Measurements from ENCODE around the gene MR1. TPM values are rescaled to one million over a fixed set of nuclear protein-coding genes. Genes with fewer than 3 reads are reported as not detected.

The MR1 gene
- total and polyA plus RNA-seq, 9 of the 15 experiments (the other 6 are each of a cell fraction or from before 2014, with no cell fraction given): 9.7 to 21.7 (median 15.6) TPM

DNA sequence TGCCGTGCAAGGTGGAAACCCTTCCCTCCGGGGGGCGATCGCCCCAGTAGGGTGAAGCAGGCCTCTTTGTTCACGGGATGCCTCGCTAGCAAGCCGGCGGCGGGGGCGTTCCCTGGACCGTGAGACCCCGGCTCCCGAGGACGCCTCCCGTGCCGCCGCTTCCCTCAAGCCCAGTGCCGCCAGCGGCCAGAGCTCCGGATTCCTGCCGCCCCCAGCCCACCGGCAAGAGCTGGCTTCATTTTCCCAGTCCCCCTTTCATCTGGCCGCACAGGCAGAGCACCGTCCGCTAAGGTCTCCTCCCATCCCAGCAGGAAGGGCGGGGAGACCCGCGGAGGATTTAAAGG, 71.0 kb downstream of the MR1 start (continued):
- TF ChIP-seq, protein P1, sequence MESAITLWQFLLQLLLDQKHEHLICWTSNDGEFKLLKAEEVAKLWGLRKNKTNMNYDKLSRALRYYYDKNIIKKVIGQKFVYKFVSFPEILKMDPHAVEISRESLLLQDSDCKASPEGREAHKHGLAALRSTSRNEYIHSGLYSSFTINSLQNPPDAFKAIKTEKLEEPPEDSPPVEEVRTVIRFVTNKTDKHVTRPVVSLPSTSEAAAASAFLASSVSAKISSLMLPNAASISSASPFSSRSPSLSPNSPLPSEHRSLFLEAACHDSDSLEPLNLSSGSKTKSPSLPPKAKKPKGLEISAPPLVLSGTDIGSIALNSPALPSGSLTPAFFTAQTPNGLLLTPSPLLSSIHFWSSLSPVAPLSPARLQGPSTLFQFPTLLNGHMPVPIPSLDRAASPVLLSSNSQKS (CRISPR knock-in tag; IDR thresholded peaks at IDR 0.05): no peak
- TF ChIP-seq CHD1 (IDR thresholded peaks at IDR 0.05; ENCODE audit: low read length) (peak; percentile 86), HIVEP1 (CRISPR knock-in tag; IDR thresholded peaks at IDR 0.05) (0 out of 2 replicates have a peak, but pooled peaks have one; percentile 11), ATF7 (IDR thresholded peaks at IDR 0.05) (peak; percentile 47; the same call in 1 of the 2 replicates), ZNF444 (CRISPR knock-in tag; IDR thresholded peaks at IDR 0.05) (no peak), ZNF717 (CRISPR knock-in tag; IDR thresholded peaks at IDR 0.05) (no peak), ZNF695 (CRISPR knock-in tag; IDR thresholded peaks at IDR 0.05) (no peak), DACH1 (IDR thresholded peaks at IDR 0.05; ENCODE audit: partially characterized antibody) (no peak), HDAC3 (IDR thresholded peaks at IDR 0.05; ENCODE audit: borderline replicate concordance, partially characterized antibody) (no peak), NFRKB (IDR thresholded peaks at IDR 0.05; ENCODE audit: low read depth) (peak; percentile 87), GTF2E2 (tag; IDR thresholded peaks at IDR 0.05) (no peak), NEUROD1 (IDR thresholded peaks at IDR 0.05; ENCODE audit: borderline replicate concordance, low read depth, low read length, partially characterized antibody) (peak; percentile 6), SRF (CRISPR knock-in tag; IDR thresholded peaks at IDR 0.05) (no peak), SMARCA5 (IDR thresholded peaks at IDR 0.05) (no peak), ADNP (tag; IDR thresholded peaks at IDR 0.05) (no peak), TRIM28 (IDR thresholded peaks at IDR 0.05) (peak; percentile 72), CREM (IDR thresholded peaks at IDR 0.05; ENCODE audit: low read depth) (no peak), NFATC3 (IDR thresholded peaks at IDR 0.05) (no peak), SNRNP70 (optimal IDR thresholded peaks at IDR 0.05; ENCODE audit: low read depth, low read length) (no peak), CBX5 (IDR thresholded peaks at IDR 0.05; ENCODE audit: borderline replicate concordance, low read depth) (no peak)
- TF ChIP-seq, protein P2, sequence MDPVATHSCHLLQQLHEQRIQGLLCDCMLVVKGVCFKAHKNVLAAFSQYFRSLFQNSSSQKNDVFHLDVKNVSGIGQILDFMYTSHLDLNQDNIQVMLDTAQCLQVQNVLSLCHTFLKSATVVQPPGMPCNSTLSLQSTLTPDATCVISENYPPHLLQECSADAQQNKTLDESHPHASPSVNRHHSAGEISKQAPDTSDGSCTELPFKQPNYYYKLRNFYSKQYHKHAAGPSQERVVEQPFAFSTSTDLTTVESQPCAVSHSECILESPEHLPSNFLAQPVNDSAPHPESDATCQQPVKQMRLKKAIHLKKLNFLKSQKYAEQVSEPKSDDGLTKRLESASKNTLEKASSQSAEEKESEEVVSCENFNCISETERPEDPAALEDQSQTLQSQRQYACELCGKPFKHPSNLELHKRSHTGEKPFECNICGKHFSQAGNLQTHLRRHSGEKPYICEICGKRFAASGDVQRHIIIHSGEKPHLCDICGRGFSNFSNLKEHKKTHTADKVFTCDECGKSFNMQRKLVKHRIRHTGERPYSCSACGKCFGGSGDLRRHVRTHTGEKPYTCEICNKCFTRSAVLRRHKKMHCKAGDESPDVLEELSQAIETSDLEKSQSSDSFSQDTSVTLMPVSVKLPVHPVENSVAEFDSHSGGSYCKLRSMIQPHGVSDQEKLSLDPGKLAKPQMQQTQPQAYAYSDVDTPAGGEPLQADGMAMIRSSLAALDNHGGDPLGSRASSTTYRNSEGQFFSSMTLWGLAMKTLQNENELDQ (CRISPR knock-in tag; IDR thresholded peaks at IDR 0.05; ENCODE audit: borderline replicate concordance): peak; percentile 36; the same call in 1 of the 2 replicates
- TF ChIP-seq, protein P3, sequence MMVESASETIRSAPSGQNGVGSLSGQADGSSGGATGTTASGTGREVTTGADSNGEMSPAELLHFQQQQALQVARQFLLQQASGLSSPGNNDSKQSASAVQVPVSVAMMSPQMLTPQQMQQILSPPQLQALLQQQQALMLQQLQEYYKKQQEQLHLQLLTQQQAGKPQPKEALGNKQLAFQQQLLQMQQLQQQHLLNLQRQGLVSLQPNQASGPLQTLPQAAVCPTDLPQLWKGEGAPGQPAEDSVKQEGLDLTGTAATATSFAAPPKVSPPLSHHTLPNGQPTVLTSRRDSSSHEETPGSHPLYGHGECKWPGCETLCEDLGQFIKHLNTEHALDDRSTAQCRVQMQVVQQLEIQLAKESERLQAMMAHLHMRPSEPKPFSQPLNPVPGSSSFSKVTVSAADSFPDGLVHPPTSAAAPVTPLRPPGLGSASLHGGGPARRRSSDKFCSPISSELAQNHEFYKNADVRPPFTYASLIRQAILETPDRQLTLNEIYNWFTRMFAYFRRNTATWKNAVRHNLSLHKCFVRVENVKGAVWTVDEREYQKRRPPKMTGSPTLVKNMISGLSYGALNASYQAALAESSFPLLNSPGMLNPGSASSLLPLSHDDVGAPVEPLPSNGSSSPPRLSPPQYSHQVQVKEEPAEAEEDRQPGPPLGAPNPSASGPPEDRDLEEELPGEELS (CRISPR knock-in tag; IDR thresholded peaks at IDR 0.05; ENCODE audit: borderline replicate concordance): no peak; the same call in 1 of the 2 replicates
- TF ChIP-seq, protein P4, sequence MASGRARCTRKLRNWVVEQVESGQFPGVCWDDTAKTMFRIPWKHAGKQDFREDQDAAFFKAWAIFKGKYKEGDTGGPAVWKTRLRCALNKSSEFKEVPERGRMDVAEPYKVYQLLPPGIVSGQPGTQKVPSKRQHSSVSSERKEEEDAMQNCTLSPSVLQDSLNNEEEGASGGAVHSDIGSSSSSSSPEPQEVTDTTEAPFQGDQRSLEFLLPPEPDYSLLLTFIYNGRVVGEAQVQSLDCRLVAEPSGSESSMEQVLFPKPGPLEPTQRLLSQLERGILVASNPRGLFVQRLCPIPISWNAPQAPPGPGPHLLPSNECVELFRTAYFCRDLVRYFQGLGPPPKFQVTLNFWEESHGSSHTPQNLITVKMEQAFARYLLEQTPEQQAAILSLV (tag; IDR thresholded peaks at IDR 0.05): no peak
- TF ChIP-seq, protein P5, sequence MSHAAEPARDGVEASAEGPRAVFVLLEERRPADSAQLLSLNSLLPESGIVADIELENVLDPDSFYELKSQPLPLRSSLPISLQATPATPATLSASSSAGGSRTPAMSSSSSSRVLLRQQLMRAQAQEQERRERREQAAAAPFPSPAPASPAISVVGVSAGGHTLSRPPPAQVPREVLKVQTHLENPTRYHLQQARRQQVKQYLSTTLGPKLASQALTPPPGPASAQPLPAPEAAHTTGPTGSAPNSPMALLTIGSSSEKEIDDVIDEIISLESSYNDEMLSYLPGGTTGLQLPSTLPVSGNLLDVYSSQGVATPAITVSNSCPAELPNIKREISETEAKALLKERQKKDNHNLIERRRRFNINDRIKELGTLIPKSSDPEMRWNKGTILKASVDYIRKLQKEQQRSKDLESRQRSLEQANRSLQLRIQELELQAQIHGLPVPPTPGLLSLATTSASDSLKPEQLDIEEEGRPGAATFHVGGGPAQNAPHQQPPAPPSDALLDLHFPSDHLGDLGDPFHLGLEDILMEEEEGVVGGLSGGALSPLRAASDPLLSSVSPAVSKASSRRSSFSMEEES (CRISPR knock-in tag; IDR thresholded peaks at IDR 0.05): no peak
